Tibial nerve (tissue), 4 donors: ENCODE data around the gene RUNDC1. TPM values are rescaled to one million over a fixed set of nuclear protein-coding genes. Genes with fewer than 3 reads are reported as not detected.

Experiments
- DNase-seq, 2 donors: peaks; one replicate each; pipeline ENCODE4 v3.0.0-alpha.2; 2019; ENCODE audit warnings: low spot score in 2 of 2
- H3K27ac ChIP-seq, 4 donors: fragments of 200-600 bp; sonication (generic) in 3 of 4; one replicate each; pipeline ENCODE4 v1.5.1; 2017 to 2019; ENCODE audit warnings: mild to moderate bottlenecking in 1 of 4
- H3K27me3 ChIP-seq, 2 donors: fragments of 200-600 bp; sonication (generic) in 1 of 2; one replicate each; pipeline versions ENCODE4 v1.5.1 to v1.6.0; 2017 to 2019
- H3K36me3 ChIP-seq, 3 donors: fragments of 200-600 bp; sonication (generic); one replicate each; pipeline ENCODE4 v1.5.1; 2018 to 2019
- H3K4me1 ChIP-seq, 4 donors: fragments of 200-600 bp; sonication (generic) in 3 of 4; one replicate each; pipeline ENCODE4 v1.5.1; 2017 to 2019
- H3K4me3 ChIP-seq, 4 donors: fragments of 200-600 bp; sonication (generic) in 3 of 4; one replicate each; pipeline ENCODE4 v1.5.1; 2017 to 2019; ENCODE audit warnings: mild to moderate bottlenecking in 1 of 4, moderate library complexity in 1 of 4
- H3K9me3 ChIP-seq, 4 donors: fragments of 200-600 bp; sonication (generic) in 3 of 4; one replicate each; pipeline ENCODE4 v1.5.1; 2017 to 2019
- CTCF ChIP-seq, 5 experiments: fragments of 200-600 bp in 3 of 5; fragments of 450-650 bp in 2 of 5; sonication (generic) in 3 of 5; IDR thresholded peaks; one replicate each; pipeline ENCODE4 v1.5.1; 2016 to 2019; ENCODE audit warnings: antibody characterized with exemption in 5 of 5, mild to moderate bottlenecking in 3 of 5, moderate library complexity in 2 of 5
- EP300 ChIP-seq, 2 donors: sonication (generic); formaldehyde crosslinking; IDR thresholded peaks; one replicate each; pipeline ENCODE4 v1.6.1; 2017; ENCODE audit warnings: antibody characterized with exemption in 2 of 2, mild to moderate bottlenecking in 1 of 2
- POLR2A ChIP-seq, 2 donors: fragments of 450-650 bp; IDR thresholded peaks; one replicate each; pipeline ENCODE4 v1.6.1; 2017; ENCODE audit warnings: antibody characterized with exemption in 2 of 2, mild to moderate bottlenecking in 2 of 2, moderate library complexity in 2 of 2
- WGBS, 2 donors: methylation state at CpG; one replicate each; pipeline ENCODE4 v1.1.5; 2018; 5-methylcytosine and 5-hydroxymethylcytosine counted together
- small RNA-seq: library from RNA; depleted of rRNA; stranded (forward); fragments of <200 nt; gene quantifications from one replicate; pipeline ENCODE3, GENCODE V24; 2016
- total RNA-seq, 4 donors: library from RNA; depleted of rRNA; stranded (reverse); fragments of >200 nt; gene quantifications; one replicate each; pipeline ENCODE4 v1.1.0, GENCODE V29; 2016

The RUNDC1 gene
- total RNA-seq, 4 donors from 2014 or later: 10.7 to 15.6 (median 12.9) TPM

- WGBS, 2 donors: 66 to 68% methylated on average over 5 of the region's 5 CpGs
- Histone ChIP-seq H3K36me3 (peaks cover 0 to 8% (median 0%) of the 10 kb centered on the region in 3 donors), H3K9me3 (no peaks in the 10 kb centered on the region), H3K4me1 (no peaks in the 10 kb centered on the region), H3K4me3 (no peak overlapping the region), H3K27me3 (no peaks in the 10 kb centered on the region), H3K27ac (no peak overlapping the region)
- TF ChIP-seq CTCF (IDR thresholded peaks at IDR 0.05) (no peak), EP300 (IDR thresholded peaks at IDR 0.05) (no peak), POLR2A (IDR thresholded peaks at IDR 0.05) (no peak)
- DNase-seq: no peak
Measured at GRCh38 chr17:43042025-43042628, 61.8 kb downstream of the RUNDC1 start.

Small RNAs within 50 kb of the gene (small RNA-seq; reads per million reads assigned to genes)
- gene AARSD1: not detected
- not detected for gene RF00561

Other genes starting within 250 kb of the RUNDC1 start
- gene EZH1, start 235.5 kb upstream of the RUNDC1 start, total RNA-seq: 100 to 1,000 TPM in 2 of 4 donors, 10 to 100 TPM in 2; 73.8 to 128 (median 109) TPM
- gene RAMP2, start 219.3 kb upstream of the RUNDC1 start, total RNA-seq: 100 to 1,000 TPM in 1 of 4 donors, 10 to 100 TPM in 3; 32.6 to 113 (median 51.4) TPM
- 10 to 100 TPM; 24.5 to 44.7 (median 38.2) TPM for gene VPS25, start 207.1 kb upstream of the RUNDC1 start, total RNA-seq
- 10 to 100 TPM in 2 of 4 donors, 1 to 10 TPM in 2; 3.6 to 15.6 (median 9.1) TPM for gene WNK4, start 200.0 kb upstream of the RUNDC1 start, total RNA-seq
- 10 to 100 TPM; 58.2 to 91.7 (median 62.6) TPM for gene COA3, start 181.9 kb upstream of the RUNDC1 start, total RNA-seq
- under 1 TPM in 1 of 4 donors, not detected in 3; 0.22 TPM for gene CNTD1, start 181.7 kb upstream of the RUNDC1 start, total RNA-seq
- 100 to 1,000 TPM in 1 of 4 donors, 10 to 100 TPM in 3; 76.7 to 104 (median 80.4) TPM for gene BECN1, start 156.3 kb upstream of the RUNDC1 start, total RNA-seq
- 10 to 100 TPM; 42.2 to 86.7 (median 53.7) TPM for gene PSME3, start 147.2 kb upstream of the RUNDC1 start, total RNA-seq
- gene AOC2, start 136.0 kb upstream of the RUNDC1 start, total RNA-seq: 1 to 10 TPM; 2.0 to 3.3 (median 3.0) TPM
- 10 to 100 TPM; 49.0 to 74.1 (median 53.0) TPM for gene AOC3, start 129.4 kb upstream of the RUNDC1 start, total RNA-seq
- gene G6PC1, start 79.8 kb upstream of the RUNDC1 start, total RNA-seq: not detected
- 10 to 100 TPM; 26.0 to 42.0 (median 31.3) TPM for gene AARSD1, start 16.1 kb upstream of the RUNDC1 start, total RNA-seq
- not detected for gene PTGES3L, start 485 bp upstream of the RUNDC1 start, total RNA-seq
- gene RPL27, start 17.9 kb downstream of the RUNDC1 start, total RNA-seq: 1,000 to 10,000 TPM in 1 of 4 donors, 100 to 1,000 TPM in 3; 500 to 1,072 (median 818) TPM
- 10 to 100 TPM; 36.1 to 59.0 (median 37.9) TPM for gene IFI35, start 26.2 kb downstream of the RUNDC1 start, total RNA-seq
- gene VAT1, start 41.8 kb downstream of the RUNDC1 start, total RNA-seq: 100 to 1,000 TPM; 203 to 246 (median 228) TPM
- gene RND2, start 44.7 kb downstream of the RUNDC1 start, total RNA-seq: 1 to 10 TPM in 3 of 4 donors, under 1 TPM in 1; 0.59 to 2.6 (median 1.9) TPM
- gene BRCA1, start 144.8 kb downstream of the RUNDC1 start, total RNA-seq: 1 to 10 TPM; 4.6 to 9.8 (median 6.9) TPM
- 10 to 100 TPM; 61.7 to 80.0 (median 73.5) TPM for gene NBR1, start 190.6 kb downstream of the RUNDC1 start, total RNA-seq
- 10 to 100 TPM in 3 of 4 donors, 1 to 10 TPM in 1; 5.1 to 28.5 (median 11.9) TPM for gene TMEM106A, start 231.3 kb downstream of the RUNDC1 start, total RNA-seq
- gene CCDC200, start 248.1 kb downstream of the RUNDC1 start, total RNA-seq: not detected